Cardiac muscle cell (in vitro differentiated cells and primary cell): ENCODE data around the gene DOK3. TPM values are rescaled to one million over a fixed set of nuclear protein-coding genes. Genes with fewer than 3 reads are reported as not detected.
A peak's percentile ranks its signal among the peaks of the same experiment; 100 is the strongest.

Experiments used
- DNase-seq, 2 donors: peaks; one replicate each; pipeline versions ENCODE4 v3.0.0 to v3.0.0-alpha.2; 2010 to 2017; ENCODE audit warnings: low read depth in 1 of 2, low spot score in 1 of 2
- H3K27ac ChIP-seq: fragments of 200-600 bp; sonication (generic); 2 replicates; pipeline ENCODE4 v1.5.1; 2016
- H3K27me3 ChIP-seq: fragments of 200-600 bp; sonication (generic); 2 replicates; pipeline ENCODE4 v1.6.0; 2016; ENCODE audit warnings: control low read depth
- H3K36me3 ChIP-seq: fragments of 200-600 bp; sonication (generic); 2 replicates; pipeline ENCODE4 v1.5.1; 2016; ENCODE audit warnings: control low read depth
- H3K4me1 ChIP-seq: fragments of 200-600 bp; sonication (generic); 2 replicates; pipeline ENCODE4 v1.8.1; 2017; ENCODE audit warnings: low read depth, mild to moderate bottlenecking, mixed run types
- H3K4me3 ChIP-seq: fragments of 200-600 bp; sonication (generic); 2 replicates; pipeline ENCODE4 v1.5.1; 2016; ENCODE audit warnings: mild to moderate bottlenecking
- H3K9me3 ChIP-seq: fragments of 200-600 bp; sonication (generic); 2 replicates; pipeline ENCODE4 v1.5.1; 2017; ENCODE audit warnings: low read depth, mild to moderate bottlenecking, control low read depth
- CTCF ChIP-seq: IDR thresholded peaks from 2 replicates; pipeline ENCODE4 v1.5.1; 2012; ENCODE audit warnings: low read depth, mild to moderate bottlenecking, low read length
- polyA plus RNA-seq: library from polyadenylated mRNA; unstranded; fragments of >200 nt; fragmentation: Nextera tagmentation; extraction: Ambion mirVana; gene quantifications from 2 replicates; pipeline ENCODE4 v1.2.1, GENCODE V29; 2016
- total RNA-seq: library from RNA; depleted of rRNA; stranded (reverse); fragments of >200 nt; gene quantifications from 2 replicates; pipeline ENCODE4 v1.2.3, GENCODE V29; 2016

The DOK3 gene
- total and polyA plus RNA-seq, 2 experiments from 2014 or later = 2.4 to 3.7 TPM

GRCh38 chr5:177554474-177555111 is 45.0 kb upstream of the DOK3 start, which contains the start of gene FAM193B:
TSS of gene FAM193B (minus strand) at chr5:177554563. CDS start at chr5:177554458, 105 bp downstream.
- Histone ChIP-seq H3K36me3 (peaks cover 6% of the 10 kb centered on the region), H3K27me3 (no peaks in the 10 kb centered on the region), H3K27ac (peak within 1 kb of the TSS; percentile 75), H3K9me3 (no peaks in the 10 kb centered on the region), H3K4me1 (peaks cover 16% of the 10 kb centered on the region), H3K4me3 (peak within 1 kb of the TSS; percentile 89)
- TF ChIP-seq CTCF = peak; percentile 23
- DNase-seq = peak; percentile 94 to 95

- Histone ChIP-seq H3K27me3 (no peaks in the 10 kb centered on the region), H3K36me3 (peaks cover 6% of the 10 kb centered on the region), H3K4me1 (peaks cover 16% of the 10 kb centered on the region), H3K27ac (peak overlapping the region; percentile 75), H3K9me3 (no peaks in the 10 kb centered on the region), H3K4me3 (peak overlapping the region; percentile 89)
- DNase-seq = peak; percentile 12 to 51
- TF ChIP-seq CTCF = no peak
Observed at GRCh38 chr5:177553671-177554429, 44.2 kb upstream of the DOK3 start.

GRCh38 chr5:177552839-177553455 is 43.3 kb upstream of the DOK3 start:
- DNase-seq = peak in 1 of 2 donors; percentile 30

GRCh38 chr5:177550122-177550521 is 40.5 kb upstream of the DOK3 start:
- Histone ChIP-seq H3K4me3 (no peak overlapping the region), H3K36me3 (peaks cover 6% of the 10 kb centered on the region), H3K27ac (no peak overlapping the region), H3K27me3 (no peaks in the 10 kb centered on the region), H3K4me1 (peaks cover 6% of the 10 kb centered on the region), H3K9me3 (no peaks in the 10 kb centered on the region)
- DNase-seq = no peak
- TF ChIP-seq CTCF = no peak

More at GRCh38 chr5:177552839-177553455, 43.3 kb upstream of the DOK3 start:
- Histone ChIP-seq H3K9me3 (no peaks in the 10 kb centered on the region), H3K27me3 (no peaks in the 10 kb centered on the region), H3K27ac (peak overlapping the region; percentile 75), H3K36me3 (peaks cover 6% of the 10 kb centered on the region), H3K4me1 (peaks cover 16% of the 10 kb centered on the region), H3K4me3 (peak overlapping the region; percentile 89)
- no peak for TF ChIP-seq CTCF

GRCh38 chr5:177548495-177548894 is 38.9 kb upstream of the DOK3 start:
- Histone ChIP-seq H3K9me3 (no peaks in the 10 kb centered on the region), H3K4me3 (no peak overlapping the region), H3K4me1 (peaks cover 14% of the 10 kb centered on the region), H3K27me3 (no peaks in the 10 kb centered on the region), H3K36me3 (peaks cover 6% of the 10 kb centered on the region), H3K27ac (no peak overlapping the region)
- no peak for TF ChIP-seq CTCF
- DNase-seq = no peak
